Upper lobe of right lung (tissue), 1 donor: Measurements from ENCODE around the gene IGF1R. TPM values are rescaled to one million over a fixed set of nuclear protein-coding genes. Genes with fewer than 3 reads are reported as not detected.

ENCODE experiments used
- ATAC-seq: fragments of 200-7000 bp; cut with Tn5 transposase; one replicate; pipeline ENCODE4 v1.9.1; 2020; ENCODE audit warnings: mild to moderate bottlenecking, moderate library complexity
- DNase-seq: peaks from one replicate; pipeline ENCODE4 v3.0.0-alpha.2; 2020
- H3K27ac ChIP-seq: fragments of 200-600 bp; one replicate; pipeline ENCODE4 v1.8.0; 2022
- H3K27me3 ChIP-seq: fragments of 200-600 bp; one replicate; pipeline ENCODE4 v1.8.0; 2022; ENCODE audit warnings: mild to moderate bottlenecking
- H3K36me3 ChIP-seq: fragments of 200-600 bp; one replicate; pipeline ENCODE4 v1.8.0; 2022
- H3K4me1 ChIP-seq: fragments of 200-600 bp; one replicate; pipeline ENCODE4 v1.8.0; 2022
- H3K4me3 ChIP-seq: fragments of 200-600 bp; one replicate; pipeline ENCODE4 v1.8.0; 2022; ENCODE audit warnings: mild to moderate bottlenecking
- H3K9me3 ChIP-seq: fragments of 200-600 bp; one replicate; pipeline ENCODE4 v1.8.0; 2022
- intact Hi-C: fragments of 100-400 bp; cut with DNase I; formaldehyde crosslinking; loops from one replicate; pipeline ENCODE4 v1.11.0; 2022
- total RNA-seq: library from RNA; stranded (reverse); fragmentation: NEBNext Ultra II Directional; extraction: Animal tissue kit (Norgen Biotek cat#: 25700); gene quantifications from one replicate; pipeline ENCODE4 v1.2.1, GENCODE V29; 2021
- TF ChIP-seq, protein P1 (sequence below): fragments of 200-600 bp; IDR thresholded peaks from one replicate; pipeline ENCODE4 v1.8.0; 2022; ENCODE audit warnings: antibody characterized with exemption
- donor health status: DM: no; HTN: yes; CAD: no; lungs with severe emphysema.

The IGF1R gene
- total RNA-seq, 1 donor from 2014 or later, result 40.0 TPM

DNA sequence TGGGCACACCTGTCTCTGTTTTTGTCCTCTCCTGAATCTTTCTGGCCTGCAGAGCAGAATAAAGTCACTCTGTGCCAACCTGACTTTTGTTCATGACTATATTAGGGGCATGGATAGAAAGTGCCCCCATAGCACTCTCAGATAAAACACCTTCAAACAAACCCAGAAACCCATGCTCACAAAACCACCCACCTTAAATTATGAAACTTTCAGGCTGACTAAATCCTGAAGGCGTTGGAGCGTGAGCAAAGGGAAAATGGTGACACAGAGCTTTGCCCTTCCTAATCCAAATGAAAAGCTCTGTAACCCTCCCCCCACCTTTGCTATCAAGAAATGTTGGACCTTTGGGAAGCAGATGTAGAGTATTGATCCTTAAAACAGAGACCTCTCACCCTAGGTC is 138.9 kb downstream of the IGF1R start:
- H3K4me3 ChIP-seq, result no peak overlapping the region
- DNase-seq, result no peak
- intact Hi-C loops, result no loop called here
- TF ChIP-seq, protein P1, sequence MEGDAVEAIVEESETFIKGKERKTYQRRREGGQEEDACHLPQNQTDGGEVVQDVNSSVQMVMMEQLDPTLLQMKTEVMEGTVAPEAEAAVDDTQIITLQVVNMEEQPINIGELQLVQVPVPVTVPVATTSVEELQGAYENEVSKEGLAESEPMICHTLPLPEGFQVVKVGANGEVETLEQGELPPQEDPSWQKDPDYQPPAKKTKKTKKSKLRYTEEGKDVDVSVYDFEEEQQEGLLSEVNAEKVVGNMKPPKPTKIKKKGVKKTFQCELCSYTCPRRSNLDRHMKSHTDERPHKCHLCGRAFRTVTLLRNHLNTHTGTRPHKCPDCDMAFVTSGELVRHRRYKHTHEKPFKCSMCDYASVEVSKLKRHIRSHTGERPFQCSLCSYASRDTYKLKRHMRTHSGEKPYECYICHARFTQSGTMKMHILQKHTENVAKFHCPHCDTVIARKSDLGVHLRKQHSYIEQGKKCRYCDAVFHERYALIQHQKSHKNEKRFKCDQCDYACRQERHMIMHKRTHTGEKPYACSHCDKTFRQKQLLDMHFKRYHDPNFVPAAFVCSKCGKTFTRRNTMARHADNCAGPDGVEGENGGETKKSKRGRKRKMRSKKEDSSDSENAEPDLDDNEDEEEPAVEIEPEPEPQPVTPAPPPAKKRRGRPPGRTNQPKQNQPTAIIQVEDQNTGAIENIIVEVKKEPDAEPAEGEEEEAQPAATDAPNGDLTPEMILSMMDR, result no peak
- H3K9me3 ChIP-seq, result no peaks in the 10 kb centered on the region
- H3K27ac ChIP-seq, result no peak overlapping the region
- ATAC-seq, result no peak
- peaks cover 33% of the 10 kb centered on the region for H3K4me1 ChIP-seq
- no peaks in the 10 kb centered on the region for H3K27me3 ChIP-seq
- no peaks in the 10 kb centered on the region for H3K36me3 ChIP-seq

DNA sequence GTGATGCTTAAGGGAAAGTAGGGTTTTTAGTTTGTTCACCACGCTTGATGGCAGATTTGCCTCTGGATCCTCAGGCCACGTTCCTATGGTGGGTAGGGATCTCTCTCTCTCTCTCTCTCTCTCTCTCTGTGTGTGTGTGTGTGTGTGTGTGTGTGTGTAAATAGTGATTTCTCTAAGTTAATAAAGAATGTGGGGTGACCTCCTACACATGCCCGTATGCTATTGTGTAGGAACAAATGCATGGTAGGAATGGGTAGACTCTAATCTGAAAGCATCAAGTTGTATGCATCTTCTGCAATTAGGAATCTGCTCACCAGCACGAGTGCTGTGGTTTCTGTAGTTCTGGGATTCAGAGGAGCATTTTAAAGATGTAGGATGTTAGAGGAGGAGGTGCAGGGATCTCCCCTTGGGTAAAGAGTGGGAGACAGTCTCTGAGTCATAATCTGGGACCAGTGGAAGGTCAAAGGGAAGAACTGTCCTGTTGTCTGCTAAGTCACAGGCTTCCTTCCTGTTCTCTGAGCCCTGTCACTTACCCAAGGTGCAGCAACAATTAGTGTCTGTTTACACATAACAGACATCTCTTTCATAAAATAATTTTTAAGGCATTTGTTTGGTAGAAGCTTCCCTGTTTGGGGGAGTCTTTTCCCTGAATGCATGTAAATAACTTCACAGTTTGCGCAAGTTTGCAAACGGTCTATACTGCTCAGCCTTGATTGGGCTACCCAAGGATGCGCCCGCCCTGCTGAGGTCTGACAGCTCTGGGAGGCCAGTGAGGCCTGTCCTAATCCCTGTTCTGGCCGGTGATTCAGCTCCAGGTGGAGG is 139.8 kb downstream of the IGF1R start:
- TF ChIP-seq, protein P1, result no peak
- Histone ChIP-seq H3K4me1 (peaks cover 30% of the 10 kb centered on the region), H3K9me3 (no peaks in the 10 kb centered on the region), H3K27ac (no peak overlapping the region), H3K36me3 (no peaks in the 10 kb centered on the region), H3K4me3 (no peak overlapping the region), H3K27me3 (no peaks in the 10 kb centered on the region)
- intact Hi-C loops, result no loop called here
- DNase-seq (no peak), ATAC-seq (peak; percentile 82)

DNA sequence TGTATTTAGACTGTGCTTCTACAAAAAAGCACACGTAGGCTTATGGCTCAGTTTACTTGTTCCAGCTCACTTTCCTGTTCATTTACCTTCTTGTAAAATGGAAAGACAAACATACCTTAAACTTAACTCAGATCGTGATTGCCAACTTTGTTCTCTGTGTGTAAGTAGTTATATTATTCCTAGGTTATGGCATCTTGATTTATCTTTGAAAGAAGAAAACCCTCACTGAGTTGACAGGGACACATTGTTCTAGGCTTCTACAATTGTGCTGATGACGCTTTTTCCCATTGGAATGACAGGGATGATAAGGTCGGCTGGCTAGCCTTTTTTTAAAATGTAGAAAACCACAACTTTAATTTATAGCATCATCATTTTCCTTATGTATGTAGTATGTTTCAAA is 140.7 kb downstream of the IGF1R start:
- intact Hi-C loops, result no loop called here
- Histone ChIP-seq H3K27ac (no peak overlapping the region), H3K4me3 (no peak overlapping the region), H3K4me1 (peaks cover 26% of the 10 kb centered on the region), H3K9me3 (no peaks in the 10 kb centered on the region), H3K27me3 (no peaks in the 10 kb centered on the region), H3K36me3 (no peaks in the 10 kb centered on the region)
- TF ChIP-seq, protein P1, result no peak
- DNase-seq, result no peak
- no peak for ATAC-seq

DNA sequence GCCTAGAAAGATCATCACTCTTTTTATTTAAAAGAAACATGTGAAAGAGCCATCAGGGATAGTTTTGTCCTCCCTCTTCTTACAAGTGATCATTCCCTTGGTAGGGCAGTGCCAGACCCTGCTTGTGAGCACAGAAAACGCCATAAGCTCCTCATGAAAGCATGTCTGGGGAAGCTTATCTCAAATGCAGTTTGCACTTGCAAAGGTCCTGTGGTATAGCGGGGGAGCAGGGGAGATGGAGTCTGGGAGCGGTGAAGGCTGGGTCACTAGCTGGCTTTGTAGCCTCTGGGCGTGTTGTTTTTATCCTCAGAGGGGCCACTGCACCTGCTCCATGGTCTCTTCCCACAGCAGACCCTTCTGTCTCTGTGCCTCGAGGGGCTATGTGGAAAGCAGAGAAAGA is 141.9 kb downstream of the IGF1R start:
- Histone ChIP-seq H3K36me3 (no peaks in the 10 kb centered on the region), H3K27ac (no peak overlapping the region), H3K4me1 (peaks cover 34% of the 10 kb centered on the region), H3K9me3 (no peaks in the 10 kb centered on the region), H3K4me3 (no peak overlapping the region), H3K27me3 (no peaks in the 10 kb centered on the region)
- ATAC-seq (no peak), DNase-seq (no peak)
- intact Hi-C loops, result no loop called here
- TF ChIP-seq, protein P1, result no peak

DNA sequence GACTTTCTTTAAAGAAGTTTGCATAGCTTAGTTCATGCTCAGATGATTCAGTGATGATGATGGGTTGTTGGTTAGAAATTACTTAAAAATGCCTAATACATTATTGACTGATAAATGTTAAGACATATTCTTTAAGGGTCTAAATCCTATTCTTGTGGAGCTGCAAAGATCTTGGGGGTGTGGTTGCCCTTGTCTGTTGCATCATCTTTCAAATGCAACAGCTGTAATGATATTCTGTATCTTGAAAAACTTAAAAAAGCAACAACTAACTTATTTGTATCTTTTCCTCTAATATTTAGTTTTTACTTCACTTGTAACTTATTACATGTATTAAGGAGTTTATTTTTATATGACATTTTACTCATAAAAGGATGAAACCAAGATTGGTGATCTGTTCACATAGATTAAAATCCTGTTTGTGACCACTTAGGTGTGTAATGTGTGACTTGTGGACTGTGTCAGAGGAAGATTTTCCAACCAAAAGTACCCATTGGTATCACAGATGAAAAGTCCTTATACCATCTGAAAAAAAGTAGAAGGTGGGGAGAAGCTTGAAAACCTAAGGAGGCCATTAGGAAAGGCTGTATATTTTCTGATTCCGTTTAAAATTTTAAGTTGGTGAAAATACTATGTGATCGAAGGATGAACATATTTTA is 142.8 kb downstream of the IGF1R start:
- no peak for ATAC-seq
- intact Hi-C loops, result no loop called here
- Histone ChIP-seq H3K4me1 (peaks cover 30% of the 10 kb centered on the region), H3K27ac (no peak overlapping the region), H3K4me3 (no peak overlapping the region), H3K9me3 (no peaks in the 10 kb centered on the region), H3K36me3 (no peaks in the 10 kb centered on the region), H3K27me3 (no peaks in the 10 kb centered on the region)
- TF ChIP-seq, protein P1, result no peak
- DNase-seq, result no peak
